K562 (cell line): Measurements from ENCODE around the gene PIK3C2B. TPM values are rescaled to one million over a fixed set of nuclear protein-coding genes. Genes with fewer than 3 reads are reported as not detected.

Source experiments
- ATAC-seq: fragments of 200-7000 bp; cut with Tn5 transposase; 3 replicates; pipeline ENCODE4 v1.9.1; 2020; ENCODE audit warnings: moderate library complexity
- BruUV-seq: library from RNA; stranded (reverse); fragments of 400-500 nt; replicated peaks from 2 replicates; lab custom pipeline; 2021; lab: Mats Ljungman, UMichigan
- CTCF ChIA-PET: fragments of 300-600 bp; formaldehyde crosslinking; extraction: SDS; loops from one replicate; lab custom pipeline; 2021; ENCODE audit warnings: low intra/inter-chr PET ratio; lab: Yijun Ruan, JAX
- POLR2A ChIA-PET: fragments of 300-600, 350-650 bp; sonication (Branson Sonifier 250); formaldehyde crosslinking; extraction: SDS; loops from one replicate; lab custom pipeline; 2021; ENCODE audit warnings: antibody characterized with exemption, inconsistent platforms; lab: Yijun Ruan, JAX
- DNase-seq, 4 experiments: peaks; one replicate each; pipeline versions ENCODE4 v3.0.0 to v3.0.0-alpha.2; 2011 to 2018; ENCODE audit warnings: low spot score in 3 of 4, mixed read lengths in 3 of 4; ENCODE audit errors: extremely low read depth in 1 of 4
- FAIRE-seq: peaks from 2 replicates; lab custom pipeline; 2011; peaks lifted over from hg19 to GRCh38; lab: Jason Lieb, UNC
- H2AFZ ChIP-seq: 2 replicates; pipeline ENCODE4 v1.6.0; 2011; ENCODE audit warnings: low read depth, low read length, control low read depth, inconsistent platforms
- H3K27ac ChIP-seq: fragments of 200-600 bp; 3 replicates; pipeline ENCODE4 v1.8.0; 2011; ENCODE audit warnings: low read depth, mild to moderate bottlenecking, control low read depth, inconsistent platforms, low read length, moderate library complexity, mixed read lengths; ENCODE audit errors: extremely low read depth
- H3K27me3 ChIP-seq, 2 experiments: fragments of 300-600 bp in 1 of 2; 2 replicates in 1 of 2; 3 replicates in 1 of 2; pipeline versions ENCODE4 v1.6.0 to v1.8.0; 2011; ENCODE audit warnings: inconsistent platforms in 2 of 2, low read length in 2 of 2, mild to moderate bottlenecking in 1 of 2, mixed read lengths in 1 of 2, moderate library complexity in 1 of 2; ENCODE audit not compliant: control insufficient read depth in 2 of 2, insufficient read depth in 2 of 2
- H3K36me3 ChIP-seq: fragments of 300-600 bp; 3 replicates; pipeline ENCODE4 v1.8.0; 2011; ENCODE audit warnings: mild to moderate bottlenecking, low read length, inconsistent platforms; ENCODE audit not compliant: control insufficient read depth, insufficient read depth
- H3K4me1 ChIP-seq, 2 experiments: fragments of 200-600 bp in 1 of 2; replicated peaks in 1 of 2; 2 replicates in 1 of 2; 3 replicates in 1 of 2; pipeline versions ENCODE4 v1.5.1 to v1.8.0; 2011; ENCODE audit warnings: inconsistent platforms in 2 of 2, low read length in 2 of 2, mild to moderate bottlenecking in 1 of 2, mixed read lengths in 1 of 2, moderate library complexity in 1 of 2; ENCODE audit not compliant: control insufficient read depth in 2 of 2, insufficient read depth in 2 of 2
- H3K4me2 ChIP-seq: 2 replicates; pipeline ENCODE4 v1.6.1; 2011; ENCODE audit warnings: low read length, control low read depth, inconsistent platforms, mixed read lengths; ENCODE audit not compliant: insufficient read depth
- H3K4me3 ChIP-seq: fragments of 200-600 bp; sonication (generic), shearing (Covaris generic); 2 replicates; pipeline ENCODE4 v1.5.1; 2016; ENCODE audit warnings: control low read depth, inconsistent platforms
- H3K79me2 ChIP-seq: fragments of 200-600 bp; 3 replicates; pipeline ENCODE4 v1.8.0; 2011; ENCODE audit warnings: low read length, inconsistent platforms; ENCODE audit not compliant: control insufficient read depth, insufficient read depth
- H3K9ac ChIP-seq, 2 experiments: 2 replicates each; pipeline versions ENCODE4 v1.6.0 to v1.6.1; 2011; ENCODE audit warnings: low read depth in 2 of 2, low read length in 2 of 2, control low read depth in 1 of 2, inconsistent platforms in 1 of 2, mild to moderate bottlenecking in 1 of 2, mixed read lengths in 1 of 2; ENCODE audit not compliant: insufficient read depth in 1 of 2
- H3K9me1 ChIP-seq: one replicate; pipeline ENCODE4 v1.6.0; 2011; ENCODE audit warnings: inconsistent platforms, mild to moderate bottlenecking, low read length, moderate library complexity; ENCODE audit not compliant: control insufficient read depth, insufficient read depth
- H3K9me3 ChIP-seq: replicated peaks from 2 replicates; pipeline ENCODE4 v1.5.1; 2011; ENCODE audit warnings: low read depth, low read length, inconsistent platforms; ENCODE audit not compliant: control insufficient read depth, insufficient read depth
- H4K20me1 ChIP-seq: replicated peaks from 2 replicates; pipeline ENCODE4 v1.6.1; 2011; ENCODE audit warnings: low read length, inconsistent platforms, mixed read lengths; ENCODE audit not compliant: control insufficient read depth, insufficient read depth
- NFIC ChIP-seq: fragments of 450-650 bp; IDR thresholded peaks from 2 replicates; pipeline ENCODE4 v1.6.1; 2017; ENCODE audit warnings: mild to moderate bottlenecking, inconsistent platforms
- SP1 ChIP-seq: sonication (generic); formaldehyde crosslinking; IDR thresholded peaks from 2 replicates; pipeline ENCODE4 v1.8.1; 2022; ENCODE audit warnings: mild to moderate bottlenecking, missing genetic modification reagents
- SPI1 ChIP-seq: IDR thresholded peaks from 2 replicates; pipeline ENCODE4 v1.6.1; 2011; ENCODE audit warnings: low read depth, low read length, control low read depth, borderline replicate concordance
- WGBS: fragments of 100-300 bp; shearing (Covaris generic); methylation state at CpG from one replicate; pipeline ENCODE4 v1.1.6; 2016; ENCODE audit warnings: low coverage, mixed read lengths; ENCODE audit not compliant: insufficient coverage; ENCODE audit errors: missing lambda C conversion rate; 5-methylcytosine and 5-hydroxymethylcytosine counted together
- in situ Hi-C: fragments of 300-500 bp; cut with MboI; formaldehyde crosslinking; loops from 4 replicates; pipeline ENCODE4 v1.15.0; 2018; ENCODE audit warnings: inconsistent platforms, mixed read lengths
- intact Hi-C: fragments of 100-400 bp; cut with micrococcal nuclease; formaldehyde crosslinking; loops from 2 replicates; pipeline ENCODE4 v1.14.2; 2022
- polyA plus RNA-seq, 8 experiments: library from polyadenylated mRNA; depleted of rRNA in 4 of 8; stranded (reverse) in 5 of 8; unstranded in 3 of 8; fragments of >200 nt; fragmentation: Nextera tagmentation in 2 of 8; fragmentation: Illumina TruSeq in 1 of 8; extraction: Ambion mirVana in 2 of 8; extraction: Trizol in 1 of 8; gene quantifications; 2 replicates each; pipeline versions ENCODE4 v1.2.1 to v1.2.3, GENCODE V29; 2011 to 2014; ENCODE audit warnings: inconsistent platforms in 1 of 8, missing spikeins in 1 of 8
- total RNA-seq, 7 experiments: library from RNA; depleted of rRNA in 6 of 7; stranded (reverse); fragments of >200 nt in 6 of 7; fragmentation: Illumina TruSeq in 2 of 7; extraction: Trizol in 2 of 7; gene quantifications; 2 replicates each; pipeline versions ENCODE4 v1.2.1 to v1.2.3, GENCODE V29; 2011 to 2021; ENCODE audit warnings: low replicate concordance in 1 of 7

Gene PIK3C2B
- total and polyA plus RNA-seq, 9 of the 15 experiments (the other 6 are each of a cell fraction or from before 2014, with no cell fraction given): 0.10 to 2.9 (median 0.72) TPM

GRCh38 chr1:204475656-204476432 lies 18.8 kb downstream of the PIK3C2B start:
- Histone ChIP-seq H3K27me3 (peaks cover 51 to 60% of the 10 kb centered on the region in 2 experiments), H2AFZ (no peak overlapping the region), H3K9ac (no peak overlapping the region), H3K27ac (no peak overlapping the region), H3K4me1 (peaks cover 4 to 5% of the 10 kb centered on the region in 2 experiments; a peak in 1 of 5 replicates), H3K4me2 (no peak overlapping the region), H3K79me2 (no peaks in the 10 kb centered on the region), H3K9me3 (no peaks in the 10 kb centered on the region), H3K36me3 (no peaks in the 10 kb centered on the region), H3K4me3 (no peak overlapping the region), H4K20me1 (no peaks in the 10 kb centered on the region), H3K9me1 (no peaks in the 10 kb centered on the region)
- no peak for ATAC-seq
- no peak for FAIRE-seq
- DNase-seq: no peak
- in situ Hi-C loops: no loop called here
- CTCF ChIA-PET: interaction anchor here (1.1 kb wide), 1 partner anchor 27 kb away, joined by 5 read pairs; no protein-coding TSS in a partner anchor
- TF ChIP-seq SPI1 (peak; percentile 55; the same call in 1 of the 2 replicates), SP1 (CRISPR knock-in tag) (no peak), NFIC (peak; percentile 60)
- POLR2A ChIA-PET: interaction anchor here (0.5 kb wide), 1 partner anchor 19 kb away, joined by 3 read pairs; the partner anchor contains the start of gene PIK3C2B
- intact Hi-C loops: no loop called here
- 1% methylated on average over 9 of the region's 9 CpGs for WGBS
- BruUV-seq: no TSS peak
